ENCODE measurements around the gene RPTOR. TPM values are rescaled to one million over a fixed set of nuclear protein-coding genes. Genes with fewer than 3 reads are reported as not detected.

The RPTOR gene
- polyA plus RNA-seq, 1 donor (not counting 4 experiments of a cell fraction or from before 2014, with no cell fraction given): 4.0 TPM

DNA sequence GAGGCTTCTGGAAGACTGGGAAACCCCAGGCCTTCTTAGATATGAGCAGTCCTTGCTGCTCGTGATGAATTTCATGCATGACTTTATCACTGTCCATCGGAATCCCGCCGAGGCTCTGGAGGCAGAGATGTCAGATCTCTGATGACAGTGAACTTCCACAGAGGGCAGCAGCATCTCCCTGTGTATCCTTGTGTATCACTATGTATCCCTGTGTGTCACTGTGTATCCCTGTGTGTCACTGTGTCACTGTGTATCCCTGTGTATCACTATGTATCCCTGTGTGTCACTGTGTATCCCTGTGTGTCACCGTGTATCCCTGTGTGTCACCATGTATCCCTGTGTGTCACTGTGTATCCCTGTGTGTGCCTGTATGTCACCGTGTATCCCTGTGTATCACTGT lies 286.9 kb downstream of the RPTOR start:
- Histone ChIP-seq H3K4me2 (ENCODE audit: control insufficient read depth, extremely low read depth, insufficient read depth, low read depth, low read length) (no peak overlapping the region), H3K9me1 (ENCODE audit: control insufficient read depth, extremely low read depth, insufficient read depth, low read length) (no peaks in the 10 kb centered on the region), H4K20me1 (ENCODE audit: control insufficient read depth, extremely low read depth, insufficient read depth, low read length) (no peaks in the 10 kb centered on the region), H3K4me1 (ENCODE audit: control insufficient read depth, extremely low read depth, insufficient read depth, low read length) (peaks cover 35% of the 10 kb centered on the region), H3K9me3 (ENCODE audit: control insufficient read depth, low read depth, low read length) (no peaks in the 10 kb centered on the region), H3K27ac (ENCODE audit: control insufficient read depth, insufficient read depth, low read length) (no peak overlapping the region), H3K79me2 (ENCODE audit: control insufficient read depth, insufficient read depth, low read length) (no peaks in the 10 kb centered on the region), H2AFZ (ENCODE audit: control insufficient read depth, low read length) (no peak overlapping the region), H3K4me3 (ENCODE audit: control insufficient read depth in 2 of 3, extremely low read depth in 1 of 3, insufficient read depth in 2 of 3, low read depth in 1 of 3, low read length in 3 of 3) (no peak overlapping the region), H3K36me3 (ENCODE audit: control insufficient read depth in 2 of 2, extremely low read depth in 1 of 2, insufficient read depth in 2 of 2, low read length in 2 of 2) (peaks cover 0 to 4% of the 10 kb centered on the region in 2 experiments), H3K9ac (ENCODE audit: control insufficient read depth, extremely low read depth, insufficient read depth, low read length) (no peak overlapping the region), H3K27me3 (ENCODE audit: control insufficient read depth, extremely low read depth, insufficient read depth, low read length) (no peaks in the 10 kb centered on the region)
- FAIRE-seq (peak; percentile 34), DNase-seq (ENCODE audit: low read depth, low spot score) (no peak)
- dilution Hi-C loops (cut with MboI; ENCODE audit: extremely low pct_ligation_motif_present, low sequenced_read_pairs): no loop called here
- no peak for TF ChIP-seq EZH2 (IDR thresholded peaks at IDR 0.05; ENCODE audit: low read length)
- TF ChIP-seq, protein P1, sequence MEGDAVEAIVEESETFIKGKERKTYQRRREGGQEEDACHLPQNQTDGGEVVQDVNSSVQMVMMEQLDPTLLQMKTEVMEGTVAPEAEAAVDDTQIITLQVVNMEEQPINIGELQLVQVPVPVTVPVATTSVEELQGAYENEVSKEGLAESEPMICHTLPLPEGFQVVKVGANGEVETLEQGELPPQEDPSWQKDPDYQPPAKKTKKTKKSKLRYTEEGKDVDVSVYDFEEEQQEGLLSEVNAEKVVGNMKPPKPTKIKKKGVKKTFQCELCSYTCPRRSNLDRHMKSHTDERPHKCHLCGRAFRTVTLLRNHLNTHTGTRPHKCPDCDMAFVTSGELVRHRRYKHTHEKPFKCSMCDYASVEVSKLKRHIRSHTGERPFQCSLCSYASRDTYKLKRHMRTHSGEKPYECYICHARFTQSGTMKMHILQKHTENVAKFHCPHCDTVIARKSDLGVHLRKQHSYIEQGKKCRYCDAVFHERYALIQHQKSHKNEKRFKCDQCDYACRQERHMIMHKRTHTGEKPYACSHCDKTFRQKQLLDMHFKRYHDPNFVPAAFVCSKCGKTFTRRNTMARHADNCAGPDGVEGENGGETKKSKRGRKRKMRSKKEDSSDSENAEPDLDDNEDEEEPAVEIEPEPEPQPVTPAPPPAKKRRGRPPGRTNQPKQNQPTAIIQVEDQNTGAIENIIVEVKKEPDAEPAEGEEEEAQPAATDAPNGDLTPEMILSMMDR (optimal IDR thresholded peaks at IDR 0.05 in 1 of 3, IDR thresholded peaks at IDR 0.05 in 1 of 3, conservative IDR thresholded peaks at IDR 0.05 in 1 of 3; ENCODE audit: extremely low read depth in 1 of 3, insufficient read depth in 2 of 3, low read length in 3 of 3): no peak

DNA sequence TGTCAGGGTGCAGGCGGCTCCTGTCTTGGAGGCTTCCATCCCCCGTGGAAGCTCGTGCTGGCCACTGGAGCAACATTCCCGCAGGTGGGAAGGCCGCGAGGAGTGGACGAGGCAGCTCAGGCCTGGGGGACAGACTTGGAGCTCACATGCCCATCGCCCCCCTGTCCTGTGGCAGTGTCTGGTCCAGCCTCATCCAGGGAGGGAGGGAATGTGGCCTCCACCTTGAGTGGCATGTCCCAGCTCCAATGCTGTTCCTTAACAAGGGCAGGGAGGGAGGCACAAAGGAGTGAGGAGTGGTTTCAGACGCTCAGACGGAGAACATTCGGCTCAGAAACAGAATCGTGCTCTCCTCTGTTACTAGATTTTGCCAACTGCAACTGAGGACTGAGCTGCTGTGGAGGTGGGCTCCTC lies 287.6 kb downstream of the RPTOR start:
- TF ChIP-seq, protein P1 (optimal IDR thresholded peaks at IDR 0.05 in 1 of 3, IDR thresholded peaks at IDR 0.05 in 1 of 3, conservative IDR thresholded peaks at IDR 0.05 in 1 of 3; ENCODE audit: extremely low read depth in 1 of 3, insufficient read depth in 2 of 3, low read length in 3 of 3): no peak
- no peak for TF ChIP-seq EZH2 (IDR thresholded peaks at IDR 0.05; ENCODE audit: low read length)
- H3K79me2 ChIP-seq (ENCODE audit: control insufficient read depth, insufficient read depth, low read length): no peaks in the 10 kb centered on the region
- peaks cover 27% of the 10 kb centered on the region for H3K4me1 ChIP-seq (ENCODE audit: control insufficient read depth, extremely low read depth, insufficient read depth, low read length)
- no peaks in the 10 kb centered on the region for H4K20me1 ChIP-seq (ENCODE audit: control insufficient read depth, extremely low read depth, insufficient read depth, low read length)
- no peaks in the 10 kb centered on the region for H3K9me3 ChIP-seq (ENCODE audit: control insufficient read depth, low read depth, low read length)
- H3K36me3 ChIP-seq (ENCODE audit: control insufficient read depth in 2 of 2, extremely low read depth in 1 of 2, insufficient read depth in 2 of 2, low read length in 2 of 2): peaks cover 0 to 4% of the 10 kb centered on the region in 2 experiments
- dilution Hi-C loops (cut with MboI; ENCODE audit: extremely low pct_ligation_motif_present, low sequenced_read_pairs): no loop called here
- peak; percentile 53 for FAIRE-seq
- H3K9ac ChIP-seq (ENCODE audit: control insufficient read depth, extremely low read depth, insufficient read depth, low read length): peak overlapping the region; percentile 93
- H3K27me3 ChIP-seq (ENCODE audit: control insufficient read depth, extremely low read depth, insufficient read depth, low read length): no peaks in the 10 kb centered on the region
- H3K4me2 ChIP-seq (ENCODE audit: control insufficient read depth, extremely low read depth, insufficient read depth, low read depth, low read length): peak overlapping the region; percentile 92
- H3K9me1 ChIP-seq (ENCODE audit: control insufficient read depth, extremely low read depth, insufficient read depth, low read length): no peaks in the 10 kb centered on the region
- peak overlapping the region; percentile 12 for H2AFZ ChIP-seq (ENCODE audit: control insufficient read depth, low read length)
- DNase-seq (ENCODE audit: low read depth, low spot score): no peak
- peak overlapping the region; percentile 93 for H3K27ac ChIP-seq (ENCODE audit: control insufficient read depth, insufficient read depth, low read length)
- peak overlapping the region in 2 of 3 experiments; percentile 41 to 56 for H3K4me3 ChIP-seq (ENCODE audit: control insufficient read depth in 2 of 3, extremely low read depth in 1 of 3, insufficient read depth in 2 of 3, low read depth in 1 of 3, low read length in 3 of 3)

All from keratinocyte (primary cell).